SK-N-SH treated with all-trans-retinoic acid at 6 μM for 48 hours (cell line): ENCODE data around the gene TADA2A.

Experiments
- ATAC-seq: fragments of 200-7000 bp; cut with Tn5 transposase; 3 replicates; pipeline ENCODE4 v1.9.1; 2020; ENCODE audit warnings: mild to moderate bottlenecking, moderate library complexity
- ARNTL ChIP-seq: fragments of 450-650 bp; formaldehyde crosslinking; IDR thresholded peaks from 2 replicates; pipeline ENCODE4 v1.5.0; 2020; ENCODE audit warnings: low read depth, mild to moderate bottlenecking, moderate library complexity, borderline replicate concordance
- BACH2 ChIP-seq: fragments of 250-450 bp; sonication (Bioruptor Pico); IDR thresholded peaks from 2 replicates; pipeline ENCODE4 v1.9.0; 2021; ENCODE audit warnings: mild to moderate bottlenecking, borderline replicate concordance
- CSDC2 ChIP-seq: fragments of 250-450 bp; sonication (Bioruptor Pico); IDR thresholded peaks from 2 replicates; pipeline ENCODE4 v1.5.0; 2020; ENCODE audit warnings: mild to moderate bottlenecking, moderate library complexity
- CSRNP3 ChIP-seq: fragments of 250-450 bp; sonication (Bioruptor Pico); IDR thresholded peaks from 2 replicates; pipeline ENCODE4 v1.5.1; 2021; ENCODE audit warnings: mild to moderate bottlenecking, moderate library complexity
- ESRRG ChIP-seq: fragments of 250-450 bp; sonication (Bioruptor Pico); IDR thresholded peaks from 2 replicates; pipeline ENCODE4 v1.6.1; 2021; ENCODE audit warnings: mild to moderate bottlenecking
- GLIS3 ChIP-seq: fragments of 250-450 bp; sonication (Bioruptor Pico); IDR thresholded peaks from 2 replicates; pipeline ENCODE4 v1.5.0; 2020; ENCODE audit warnings: mild to moderate bottlenecking, moderate library complexity
- ISL1 ChIP-seq: fragments of 250-450 bp; sonication (Bioruptor Pico); IDR thresholded peaks from 2 replicates; pipeline ENCODE4 v2.1.2; 2022; ENCODE audit warnings: mild to moderate bottlenecking, moderate library complexity
- OSR1 ChIP-seq: fragments of 250-450 bp; sonication (Bioruptor Pico); IDR thresholded peaks from 2 replicates; pipeline ENCODE4 v1.8.0; 2022; ENCODE audit warnings: moderate library complexity, mild to moderate bottlenecking, inconsistent platforms
- PATZ1 ChIP-seq: fragments of 250-450 bp; sonication (Bioruptor Pico); IDR thresholded peaks from 2 replicates; pipeline ENCODE4 v1.8.0; 2020; ENCODE audit warnings: mild to moderate bottlenecking, moderate library complexity, borderline replicate concordance
- POU6F1 ChIP-seq: fragments of 250-450 bp; sonication (Bioruptor Pico); IDR thresholded peaks from 2 replicates; pipeline ENCODE4 v1.8.0; 2021; ENCODE audit warnings: low read depth, mild to moderate bottlenecking, moderate library complexity, borderline replicate concordance
- PPARA ChIP-seq: fragments of 250-450 bp; sonication (Bioruptor Pico); IDR thresholded peaks from 2 replicates; pipeline ENCODE4 v1.5.0; 2020; ENCODE audit warnings: mild to moderate bottlenecking, borderline replicate concordance
- RARB ChIP-seq: fragments of 250-450 bp; sonication (Bioruptor Pico); IDR thresholded peaks from 2 replicates; pipeline ENCODE4 v1.8.0; 2021; ENCODE audit warnings: mild to moderate bottlenecking, moderate library complexity
- SNAI2 ChIP-seq: fragments of 250-450 bp; sonication (Bioruptor Pico); IDR thresholded peaks from 2 replicates; pipeline ENCODE4 v1.5.0; 2020; ENCODE audit warnings: mild to moderate bottlenecking, moderate library complexity
- TCF4 ChIP-seq: fragments of 250-450 bp; sonication (Bioruptor Pico); IDR thresholded peaks from 2 replicates; pipeline ENCODE4 v1.8.0; 2021; ENCODE audit warnings: mild to moderate bottlenecking, moderate library complexity, borderline replicate concordance
- TSHZ2 ChIP-seq: fragments of 250-450 bp; sonication (Bioruptor Pico); IDR thresholded peaks from 2 replicates; pipeline ENCODE4 v1.5.0; 2020; ENCODE audit warnings: mild to moderate bottlenecking, moderate library complexity
- ZC3H10 ChIP-seq: fragments of 250-450 bp; sonication (Bioruptor Pico); IDR thresholded peaks from 2 replicates; pipeline ENCODE4 v1.5.1; 2021; ENCODE audit warnings: mild to moderate bottlenecking, moderate library complexity
- ZFP3 ChIP-seq: fragments of 250-450 bp; sonication (Bioruptor Pico); IDR thresholded peaks from 2 replicates; pipeline ENCODE4 v1.5.0; 2020; ENCODE audit warnings: mild to moderate bottlenecking, moderate library complexity
- ZFP30 ChIP-seq: fragments of 450-650 bp; formaldehyde crosslinking; IDR thresholded peaks from 2 replicates; pipeline ENCODE4 v1.5.0; 2022; ENCODE audit warnings: mild to moderate bottlenecking, moderate library complexity
- ZNF70 ChIP-seq: fragments of 450-650 bp; formaldehyde crosslinking; IDR thresholded peaks from 2 replicates; pipeline ENCODE4 v1.5.0; 2020; ENCODE audit warnings: mild to moderate bottlenecking, moderate library complexity
- ZNF8 ChIP-seq: fragments of 450-650 bp; formaldehyde crosslinking; IDR thresholded peaks from 2 replicates; pipeline ENCODE4 v1.5.0; 2020; ENCODE audit warnings: mild to moderate bottlenecking, moderate library complexity
- TF ChIP-seq, protein P1 (sequence below): fragments of 250-450 bp; sonication (Bioruptor Pico); IDR thresholded peaks from 2 replicates; pipeline ENCODE4 v1.5.1; 2020; ENCODE audit warnings: low read depth, mild to moderate bottlenecking, moderate library complexity

TADA2A gene

GRCh38 chr17:37389160-37389559, 17.5 kb upstream of the TADA2A start:
- TF ChIP-seq SNAI2 (CRISPR knock-in tag) (no peak), PATZ1 (CRISPR knock-in tag) (no peak), ZFP30 (CRISPR knock-in tag) (no peak), RARB (CRISPR knock-in tag) (no peak), TCF4 (CRISPR knock-in tag) (no peak), ESRRG (CRISPR knock-in tag) (no peak), TSHZ2 (CRISPR knock-in tag) (no peak), ZNF8 (no peak), ARNTL (CRISPR knock-in tag) (no peak), CSRNP3 (CRISPR knock-in tag) (no peak), PPARA (CRISPR knock-in tag) (no peak), ISL1 (CRISPR knock-in tag) (no peak), CSDC2 (CRISPR knock-in tag) (no peak), POU6F1 (CRISPR knock-in tag) (no peak), ZFP3 (CRISPR knock-in tag) (no peak)
- TF ChIP-seq, protein P1, sequence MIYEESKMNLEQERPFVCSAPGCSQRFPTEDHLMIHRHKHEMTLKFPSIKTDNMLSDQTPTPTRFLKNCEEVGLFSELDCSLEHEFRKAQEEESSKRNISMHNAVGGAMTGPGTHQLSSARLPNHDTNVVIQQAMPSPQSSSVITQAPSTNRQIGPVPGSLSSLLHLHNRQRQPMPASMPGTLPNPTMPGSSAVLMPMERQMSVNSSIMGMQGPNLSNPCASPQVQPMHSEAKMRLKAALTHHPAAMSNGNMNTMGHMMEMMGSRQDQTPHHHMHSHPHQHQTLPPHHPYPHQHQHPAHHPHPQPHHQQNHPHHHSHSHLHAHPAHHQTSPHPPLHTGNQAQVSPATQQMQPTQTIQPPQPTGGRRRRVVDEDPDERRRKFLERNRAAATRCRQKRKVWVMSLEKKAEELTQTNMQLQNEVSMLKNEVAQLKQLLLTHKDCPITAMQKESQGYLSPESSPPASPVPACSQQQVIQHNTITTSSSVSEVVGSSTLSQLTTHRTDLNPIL (CRISPR knock-in tag): no peak
- ATAC-seq: no peak

DNA sequence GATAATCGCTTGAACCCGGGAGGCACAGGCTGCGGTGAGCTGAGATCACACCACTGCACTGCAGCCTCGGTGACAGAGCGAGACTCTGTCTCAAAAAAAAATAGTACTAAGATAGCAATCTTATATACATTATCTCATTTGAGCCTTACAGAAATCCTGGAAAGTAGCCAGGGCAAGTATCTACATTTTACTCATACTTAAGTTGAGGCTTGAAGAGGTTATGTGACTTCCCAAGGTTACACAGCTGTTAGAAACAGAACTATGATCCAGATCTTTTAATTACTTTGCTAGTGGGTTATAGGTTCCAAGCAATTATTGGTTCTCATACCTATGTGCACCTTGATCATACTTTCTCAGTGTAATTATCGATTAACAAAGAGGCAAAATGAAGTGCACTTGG, 15.5 kb upstream of the TADA2A start:
- no peak for ATAC-seq
- no peak for TF ChIP-seq BACH2
- no peak for TF ChIP-seq OSR1 (CRISPR knock-in tag)
- TF ChIP-seq TSHZ2 (CRISPR knock-in tag): no peak
- no peak for TF ChIP-seq ARNTL (CRISPR knock-in tag)
- TF ChIP-seq TCF4 (CRISPR knock-in tag): no peak
- no peak for TF ChIP-seq POU6F1 (CRISPR knock-in tag)
- TF ChIP-seq, protein P1 (CRISPR knock-in tag): no peak
- TF ChIP-seq GLIS3 (CRISPR knock-in tag): no peak
- no peak for TF ChIP-seq PATZ1 (CRISPR knock-in tag)
- TF ChIP-seq ZFP3 (CRISPR knock-in tag): no peak
- no peak for TF ChIP-seq CSDC2 (CRISPR knock-in tag)
- TF ChIP-seq ZC3H10: no peak
- TF ChIP-seq ZNF70: no peak
